Fibroblast of lung (primary cell): ENCODE measurements around the gene BTBD17. TPM values are rescaled to one million over a fixed set of nuclear protein-coding genes. Genes with fewer than 3 reads are reported as not detected.

Experiments
- DNase-seq, 2 donors: peaks; one replicate each; pipeline versions ENCODE4 v3.0.0 to v3.0.0-alpha.2; 2010; ENCODE audit warnings: low read depth in 2 of 2
- H2AFZ ChIP-seq: 2 replicates; pipeline ENCODE4 v1.5.1; 2012; ENCODE audit warnings: low read length, control low read depth, inconsistent platforms
- H3K27ac ChIP-seq: 2 replicates; pipeline ENCODE4 v1.5.1; 2011; ENCODE audit warnings: low read length, control low read depth; ENCODE audit not compliant: insufficient read depth
- H3K27me3 ChIP-seq: 2 replicates; pipeline ENCODE4 v1.5.1; 2011; ENCODE audit warnings: mild to moderate bottlenecking, low read length; ENCODE audit not compliant: control insufficient read depth, insufficient read depth
- H3K36me3 ChIP-seq: 2 replicates; pipeline ENCODE4 v1.5.1; 2011; ENCODE audit warnings: low read length; ENCODE audit not compliant: control insufficient read depth, insufficient read depth
- H3K4me1 ChIP-seq: 2 replicates; pipeline ENCODE4 v1.5.1; 2011; ENCODE audit warnings: low read length; ENCODE audit not compliant: control insufficient read depth, insufficient read depth; ENCODE audit errors: extremely low read depth
- H3K4me2 ChIP-seq: 2 replicates; pipeline ENCODE4 v1.5.1; 2011; ENCODE audit warnings: low read length, control low read depth; ENCODE audit not compliant: insufficient read depth; ENCODE audit errors: extremely low read depth
- H3K4me3 ChIP-seq, 4 experiments: fragments of 200-600 bp in 1 of 4; sonication (generic) in 1 of 4; replicated peaks in 1 of 4; 2 replicates each; pipeline ENCODE4 v1.5.1; 2011 to 2016; ENCODE audit warnings: low read length in 4 of 4, low read depth in 3 of 4, mild to moderate bottlenecking in 3 of 4, control low read depth in 2 of 4, inconsistent platforms in 1 of 4, mixed read lengths in 1 of 4; ENCODE audit not compliant: insufficient read depth in 1 of 4; ENCODE audit errors: control extremely low read depth in 1 of 4
- H3K79me2 ChIP-seq: 2 replicates; pipeline ENCODE4 v1.5.1; 2012; ENCODE audit warnings: mild to moderate bottlenecking, low read length, inconsistent platforms; ENCODE audit not compliant: control insufficient read depth, insufficient read depth
- H3K9ac ChIP-seq: 2 replicates; pipeline ENCODE4 v1.5.1; 2011; ENCODE audit warnings: mild to moderate bottlenecking, low read length, control low read depth; ENCODE audit not compliant: insufficient read depth
- H3K9me3 ChIP-seq: 2 replicates; pipeline ENCODE4 v1.5.1; 2012; ENCODE audit warnings: low read depth, low read length; ENCODE audit not compliant: control insufficient read depth, insufficient read depth
- H4K20me1 ChIP-seq: 2 replicates; pipeline ENCODE4 v1.5.1; 2011; ENCODE audit warnings: low read length; ENCODE audit not compliant: control insufficient read depth, insufficient read depth; ENCODE audit errors: extremely low read depth
- EZH2 ChIP-seq: IDR thresholded peaks from 2 replicates; pipeline ENCODE4 v1.5.1; 2012; ENCODE audit warnings: low read length, control low read depth, mild to moderate bottlenecking; ENCODE audit errors: missing control alignments
- polyA plus RNA-seq, 2 donors: library from polyadenylated mRNA; depleted of rRNA in 1 of 2; stranded (reverse) in 1 of 2; unstranded in 1 of 2; fragments of >200 nt; gene quantifications; 2 replicates each; pipeline ENCODE4 v1.2.1, GENCODE V29; 2011 to 2012; ENCODE audit warnings: missing spikeins in 1 of 2
- total RNA-seq: library from RNA; depleted of rRNA; stranded (reverse); fragments of >200 nt; gene quantifications from 2 replicates; pipeline ENCODE4 v1.2.1, GENCODE V29; 2014
- TF ChIP-seq, protein P1 (sequence below), 2 donors: IDR thresholded peaks in 1 of 2; conservative IDR thresholded peaks in 1 of 2; 1 replicate in 1 of 2; 2 replicates in 1 of 2; pipeline ENCODE4 v1.5.1; 2011 to 2012; ENCODE audit warnings: low read length in 2 of 2, control low read depth in 1 of 2, inconsistent platforms in 1 of 2, low read depth in 1 of 2, mild to moderate bottlenecking in 1 of 2

BTBD17 gene
- total and polyA plus RNA-seq, 2 donors (not counting 1 experiment from before 2014, with no cell fraction given): under 0.01 TPM; not detected in 1

DNA sequence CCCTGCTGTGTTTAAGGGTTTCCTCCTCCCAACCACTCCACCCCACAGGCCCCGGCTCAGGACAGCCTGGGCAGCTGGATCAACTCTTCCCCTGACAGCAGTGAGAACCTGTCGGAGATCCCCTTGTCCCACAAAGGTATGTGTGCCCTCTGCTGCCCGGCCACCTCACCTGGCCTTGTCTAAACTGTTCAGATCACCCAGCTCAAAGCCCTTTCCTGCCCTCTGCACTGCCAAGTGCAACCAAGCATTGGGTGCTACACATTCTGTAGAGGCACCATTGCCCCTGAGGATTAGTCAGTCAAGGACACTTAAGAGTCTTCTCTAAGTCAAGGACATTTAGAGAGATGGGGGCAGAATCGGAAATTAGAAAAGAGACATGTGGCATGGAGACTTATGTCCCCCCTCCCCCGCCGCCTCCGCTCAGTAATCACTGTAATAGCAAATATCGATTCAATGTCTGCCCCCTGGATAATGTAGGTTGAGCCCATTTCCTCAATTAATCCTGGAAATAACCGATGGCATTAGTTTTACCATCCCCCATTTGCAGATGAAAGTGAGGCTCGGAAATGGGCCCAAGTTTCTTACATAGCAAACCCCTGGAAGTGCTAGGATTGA is 8.1 kb downstream of the BTBD17 start:
- TF ChIP-seq, protein P1, sequence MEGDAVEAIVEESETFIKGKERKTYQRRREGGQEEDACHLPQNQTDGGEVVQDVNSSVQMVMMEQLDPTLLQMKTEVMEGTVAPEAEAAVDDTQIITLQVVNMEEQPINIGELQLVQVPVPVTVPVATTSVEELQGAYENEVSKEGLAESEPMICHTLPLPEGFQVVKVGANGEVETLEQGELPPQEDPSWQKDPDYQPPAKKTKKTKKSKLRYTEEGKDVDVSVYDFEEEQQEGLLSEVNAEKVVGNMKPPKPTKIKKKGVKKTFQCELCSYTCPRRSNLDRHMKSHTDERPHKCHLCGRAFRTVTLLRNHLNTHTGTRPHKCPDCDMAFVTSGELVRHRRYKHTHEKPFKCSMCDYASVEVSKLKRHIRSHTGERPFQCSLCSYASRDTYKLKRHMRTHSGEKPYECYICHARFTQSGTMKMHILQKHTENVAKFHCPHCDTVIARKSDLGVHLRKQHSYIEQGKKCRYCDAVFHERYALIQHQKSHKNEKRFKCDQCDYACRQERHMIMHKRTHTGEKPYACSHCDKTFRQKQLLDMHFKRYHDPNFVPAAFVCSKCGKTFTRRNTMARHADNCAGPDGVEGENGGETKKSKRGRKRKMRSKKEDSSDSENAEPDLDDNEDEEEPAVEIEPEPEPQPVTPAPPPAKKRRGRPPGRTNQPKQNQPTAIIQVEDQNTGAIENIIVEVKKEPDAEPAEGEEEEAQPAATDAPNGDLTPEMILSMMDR (conservative IDR thresholded peaks at IDR 0.05 in 1 of 2, IDR thresholded peaks at IDR 0.05 in 1 of 2; ENCODE audit: low read depth in 1 of 2, low read length in 2 of 2): no peak
- TF ChIP-seq EZH2: no peak
- no peak overlapping the region for H3K4me3 ChIP-seq
- H3K27ac ChIP-seq: no peak overlapping the region
- H3K9me3 ChIP-seq: no peaks in the 10 kb centered on the region
- no peak overlapping the region for H3K9ac ChIP-seq
- H3K79me2 ChIP-seq: no peaks in the 10 kb centered on the region
- H3K4me1 ChIP-seq: no peaks in the 10 kb centered on the region
- no peak overlapping the region for H2AFZ ChIP-seq
- no peaks in the 10 kb centered on the region for H4K20me1 ChIP-seq
- H3K4me2 ChIP-seq: no peak overlapping the region
- H3K36me3 ChIP-seq: no peaks in the 10 kb centered on the region
- no peaks in the 10 kb centered on the region for H3K27me3 ChIP-seq
- no peak for DNase-seq

DNA sequence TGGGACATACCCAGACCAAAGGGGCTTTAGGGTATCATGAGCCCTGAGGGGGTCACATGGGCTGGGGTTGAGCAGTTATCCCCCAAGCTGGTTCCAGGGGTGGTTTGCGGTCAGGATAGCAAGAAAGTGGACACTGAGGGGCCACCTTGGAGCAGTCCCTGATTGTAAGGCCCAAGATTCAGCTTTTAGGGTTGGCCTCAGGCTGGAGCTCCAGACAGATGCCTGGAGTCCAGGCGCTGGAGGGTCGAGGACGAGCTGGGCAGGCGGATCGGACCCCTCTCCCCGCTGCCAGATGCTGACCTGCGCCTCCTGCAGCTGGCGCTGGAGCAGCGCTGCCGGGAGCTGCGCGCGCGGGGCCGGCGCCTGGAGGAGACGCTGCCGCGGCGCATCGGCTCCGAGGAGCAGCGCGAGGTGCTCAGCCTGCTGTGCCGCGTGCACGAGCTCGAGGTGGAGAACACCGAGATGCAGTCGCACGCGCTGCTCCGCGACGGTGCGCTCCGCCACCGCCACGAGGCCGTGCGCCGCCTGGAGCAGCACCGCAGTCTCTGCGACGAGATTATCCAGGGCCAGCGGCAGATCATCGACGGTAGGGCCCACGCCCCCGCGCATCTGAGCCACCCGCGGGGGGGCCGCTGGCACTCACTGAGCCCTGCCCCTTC is 10.0 kb downstream of the BTBD17 start:
- Histone ChIP-seq H2AFZ (no peak overlapping the region), H3K27ac (no peak overlapping the region), H3K36me3 (no peaks in the 10 kb centered on the region), H3K9ac (no peak overlapping the region), H3K4me3 (no peak overlapping the region), H3K4me2 (no peak overlapping the region), H3K9me3 (no peaks in the 10 kb centered on the region), H3K4me1 (no peaks in the 10 kb centered on the region), H3K27me3 (no peaks in the 10 kb centered on the region), H3K79me2 (no peaks in the 10 kb centered on the region), H4K20me1 (no peaks in the 10 kb centered on the region)
- TF ChIP-seq, protein P1 (conservative IDR thresholded peaks at IDR 0.05 in 1 of 2, IDR thresholded peaks at IDR 0.05 in 1 of 2; ENCODE audit: low read depth in 1 of 2, low read length in 2 of 2): no peak
- no peak for TF ChIP-seq EZH2
- DNase-seq: no peak

DNA sequence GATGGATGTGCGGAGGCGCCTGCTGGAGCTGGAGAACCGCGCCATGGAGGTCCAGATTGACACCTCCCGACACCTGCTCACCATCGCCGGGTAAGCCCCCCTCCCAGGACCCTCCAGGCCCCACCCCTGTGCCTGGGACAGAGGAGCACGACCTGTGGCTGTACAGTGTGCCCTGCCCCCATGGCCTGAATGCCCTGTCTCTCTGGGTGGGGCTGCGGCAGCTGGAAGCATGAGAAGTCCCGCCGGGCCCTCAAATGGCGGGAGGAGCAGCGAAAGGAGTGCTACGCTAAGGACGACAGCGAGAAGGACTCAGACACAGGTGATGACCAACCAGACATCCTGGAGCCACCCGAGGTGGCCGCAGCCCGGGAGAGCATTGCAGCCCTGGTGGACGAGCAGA is 11.2 kb downstream of the BTBD17 start:
- Histone ChIP-seq H3K9ac (no peak overlapping the region), H2AFZ (no peak overlapping the region), H4K20me1 (no peaks in the 10 kb centered on the region), H3K9me3 (no peaks in the 10 kb centered on the region), H3K4me2 (no peak overlapping the region), H3K4me3 (no peak overlapping the region), H3K4me1 (no peaks in the 10 kb centered on the region), H3K27me3 (no peaks in the 10 kb centered on the region), H3K36me3 (no peaks in the 10 kb centered on the region), H3K79me2 (no peaks in the 10 kb centered on the region), H3K27ac (no peak overlapping the region)
- no peak for DNase-seq
- TF ChIP-seq, protein P1 (conservative IDR thresholded peaks at IDR 0.05 in 1 of 2, IDR thresholded peaks at IDR 0.05 in 1 of 2; ENCODE audit: low read depth in 1 of 2, low read length in 2 of 2): no peak
- TF ChIP-seq EZH2: no peak
